Raji (cell line): ENCODE data around the gene SLC2A5.

Experiments used
- POLR2A ChIP-seq: IDR thresholded peaks from 2 replicates; pipeline ENCODE4 v1.6.1; 2011; ENCODE audit warnings: low read depth, low read length, control low read depth; ENCODE audit not compliant: insufficient read depth

SLC2A5 gene

DNA sequence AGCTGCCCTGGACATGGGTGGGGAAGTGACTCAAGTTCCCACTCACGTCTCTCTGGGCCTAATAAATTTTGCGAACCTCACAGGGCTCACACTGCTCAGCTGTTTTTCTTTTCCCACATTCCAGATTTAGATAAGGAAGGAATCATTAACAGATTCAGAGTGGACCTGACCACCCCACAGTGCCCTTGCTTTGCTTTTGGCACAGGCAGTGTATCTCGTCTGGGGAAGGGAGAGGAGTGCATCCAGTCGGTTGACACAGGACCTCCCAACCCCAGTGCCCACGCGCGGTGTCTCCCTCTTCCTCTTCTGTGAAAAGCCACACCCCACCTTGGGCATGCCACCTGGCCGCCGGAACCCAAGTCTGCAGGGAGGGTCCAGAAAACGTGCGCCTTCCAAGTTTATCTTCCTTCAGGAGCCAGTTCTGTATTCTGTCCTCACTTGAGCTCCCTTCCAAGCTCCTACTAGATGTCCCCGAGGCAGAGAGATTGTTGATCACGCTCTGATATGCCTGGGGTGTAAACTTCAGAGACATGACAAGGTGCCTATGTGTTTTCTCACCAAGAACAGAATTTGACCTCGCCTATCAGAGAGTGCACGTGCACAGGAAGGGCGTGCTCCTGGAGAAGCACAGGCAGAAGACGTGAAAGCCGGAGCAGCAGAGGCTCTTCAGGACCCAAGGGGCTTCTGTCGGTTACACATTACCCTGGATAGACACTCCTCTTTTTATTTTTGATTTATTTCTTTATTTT lies 9.5 kb upstream of the SLC2A5 start:
- TF ChIP-seq POLR2A, result 0 out of 2 replicates have a peak, but pooled peaks have one; percentile 21

DNA sequence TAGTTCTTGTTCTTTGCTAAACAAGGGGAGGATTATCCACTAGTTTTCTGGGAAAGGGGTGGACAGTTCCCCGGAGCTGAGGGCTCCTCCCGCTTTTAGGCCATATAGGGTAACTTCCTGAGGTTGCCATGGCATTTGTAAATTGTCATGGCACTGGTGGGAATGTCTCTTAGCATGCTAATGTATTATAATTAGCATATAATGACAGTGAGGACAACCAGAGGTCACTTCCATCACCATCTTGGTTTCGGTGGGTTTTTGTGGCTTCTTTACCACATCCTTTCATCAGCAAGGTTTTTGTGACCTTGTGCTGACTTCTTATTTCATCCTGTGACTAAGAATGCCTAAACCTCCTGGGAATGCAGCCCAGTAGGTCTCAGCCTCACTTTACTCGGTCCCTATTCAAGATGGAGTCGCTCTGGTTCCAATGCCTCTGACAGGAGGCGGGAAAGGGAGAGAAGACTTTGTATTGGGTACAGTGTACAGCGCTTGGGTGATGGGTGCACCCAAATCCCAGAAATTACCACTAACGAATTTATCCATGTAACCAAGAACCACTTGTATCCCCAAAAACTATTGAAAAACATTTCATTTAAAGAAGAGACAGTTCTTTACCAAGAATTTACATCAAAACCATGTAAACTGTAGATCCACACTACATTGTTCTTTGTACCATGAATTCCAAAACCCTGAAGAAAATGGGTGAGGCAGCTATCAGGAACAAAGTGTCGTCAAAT lies 8.7 kb upstream of the SLC2A5 start:
- TF ChIP-seq POLR2A, result no peak

DNA sequence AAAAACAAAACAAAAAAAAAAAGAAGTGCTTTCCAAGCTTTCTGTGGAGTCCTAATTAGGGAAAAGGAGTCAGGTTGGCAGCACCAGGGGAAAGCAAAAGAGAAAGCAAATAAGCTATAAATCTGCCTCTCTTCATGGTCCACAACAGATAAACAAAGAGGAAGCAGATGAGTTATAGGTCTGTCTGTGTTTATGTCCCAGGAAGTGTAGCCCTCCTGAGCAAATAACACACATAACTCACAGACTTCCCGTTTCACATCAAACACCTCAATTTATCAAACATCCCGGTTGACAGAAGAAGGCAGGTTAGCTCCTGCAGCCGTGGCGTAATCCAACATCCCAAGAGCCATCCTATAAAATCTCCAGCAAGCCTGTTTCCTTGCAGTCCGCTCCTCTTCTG lies 5.6 kb upstream of the SLC2A5 start:
- TF ChIP-seq POLR2A, result peak; percentile 65

DNA sequence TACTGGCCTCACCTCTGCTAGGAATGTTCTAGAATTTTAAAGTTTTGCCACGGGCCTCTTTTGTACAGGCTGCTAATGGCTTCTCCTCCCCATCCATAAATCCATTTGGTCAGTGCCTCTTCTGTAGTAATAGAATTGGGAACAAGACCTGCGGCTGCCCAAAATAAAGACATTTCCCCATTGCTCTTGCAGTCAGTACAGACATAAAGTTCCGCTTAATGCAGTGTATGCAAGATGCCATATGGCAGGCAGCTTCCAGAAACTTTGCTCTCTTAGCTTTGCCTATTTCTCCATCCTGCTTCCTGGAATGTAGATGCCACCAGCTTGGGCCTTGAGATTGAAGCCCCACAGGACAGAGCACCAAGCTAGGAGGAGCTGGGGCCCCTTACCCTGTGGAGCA lies 3.7 kb upstream of the SLC2A5 start:
- TF ChIP-seq POLR2A, result no peak

DNA sequence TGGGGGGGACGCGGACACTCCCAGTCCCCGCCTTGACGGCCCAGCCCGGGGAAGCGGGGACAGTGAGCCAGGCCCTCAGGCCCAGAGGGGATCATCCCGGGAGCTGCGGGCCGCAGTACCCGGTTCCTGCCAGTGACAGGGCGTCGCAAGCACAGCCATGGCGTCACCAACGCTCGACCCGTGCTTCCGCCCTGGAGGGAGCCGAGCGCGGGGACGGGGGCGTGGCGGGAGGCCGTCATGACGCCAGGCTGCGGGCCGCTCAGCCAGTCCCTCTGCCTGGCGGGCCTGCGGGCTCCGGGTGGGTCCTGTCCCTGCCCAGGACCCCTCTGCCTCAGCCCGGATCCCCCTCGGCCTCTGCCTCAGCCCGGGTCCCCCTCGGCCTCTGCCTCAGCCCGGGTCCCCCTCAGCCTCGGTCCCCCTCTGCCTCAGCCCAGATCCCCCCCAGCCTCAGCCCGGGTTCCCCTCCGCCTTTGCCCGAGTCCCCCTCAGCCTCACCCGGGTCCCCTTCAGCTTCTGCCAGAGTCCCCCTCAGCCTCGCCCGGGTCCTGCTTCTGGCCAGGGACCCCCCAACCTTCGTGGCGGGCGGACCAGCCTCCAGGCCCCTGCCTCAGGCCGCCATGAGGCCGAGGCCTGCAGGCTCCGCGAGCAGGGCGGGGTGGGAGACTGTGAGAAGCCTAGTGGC lies 2.3 kb upstream of the SLC2A5 start:
- TF ChIP-seq POLR2A, result no peak

DNA sequence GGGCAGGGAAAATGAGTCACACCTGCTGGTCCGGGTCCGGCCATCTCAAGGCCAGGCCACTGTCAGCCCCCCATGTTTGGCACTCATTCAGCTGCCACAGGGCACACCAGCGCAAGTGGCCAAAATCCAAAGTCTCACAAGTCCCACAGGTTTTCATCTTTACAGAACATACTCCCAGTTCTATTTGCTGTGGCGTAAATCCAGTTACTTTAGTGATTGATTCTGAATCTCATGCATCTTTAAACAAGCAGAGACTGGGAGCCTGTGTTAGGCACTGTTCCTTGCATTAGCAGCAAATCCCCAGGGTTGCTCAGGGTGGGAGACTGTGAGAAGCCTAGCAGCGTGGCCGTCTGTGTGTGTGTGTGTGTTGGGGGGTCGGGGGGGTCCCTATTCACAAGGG lies 1.1 kb upstream of the SLC2A5 start:
- no peak for TF ChIP-seq POLR2A

DNA sequence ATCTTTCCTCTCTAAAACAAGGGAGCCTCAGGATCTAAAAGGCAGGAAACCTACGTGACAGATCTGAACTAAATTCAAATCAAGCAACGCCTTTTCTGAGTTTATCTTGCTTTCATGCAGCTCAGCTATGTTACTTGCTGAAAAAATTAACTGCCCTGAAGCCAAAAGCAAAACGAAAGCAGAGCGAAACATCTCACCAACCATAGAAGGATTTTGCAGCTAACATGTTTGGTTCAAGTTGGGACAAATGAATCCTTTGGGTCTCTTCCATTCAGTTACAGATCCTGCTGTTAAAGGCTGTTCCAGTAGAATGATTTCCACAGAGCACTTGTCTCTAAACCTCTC lies 482 bp downstream of the SLC2A5 start:
- TF ChIP-seq POLR2A, result no peak

DNA sequence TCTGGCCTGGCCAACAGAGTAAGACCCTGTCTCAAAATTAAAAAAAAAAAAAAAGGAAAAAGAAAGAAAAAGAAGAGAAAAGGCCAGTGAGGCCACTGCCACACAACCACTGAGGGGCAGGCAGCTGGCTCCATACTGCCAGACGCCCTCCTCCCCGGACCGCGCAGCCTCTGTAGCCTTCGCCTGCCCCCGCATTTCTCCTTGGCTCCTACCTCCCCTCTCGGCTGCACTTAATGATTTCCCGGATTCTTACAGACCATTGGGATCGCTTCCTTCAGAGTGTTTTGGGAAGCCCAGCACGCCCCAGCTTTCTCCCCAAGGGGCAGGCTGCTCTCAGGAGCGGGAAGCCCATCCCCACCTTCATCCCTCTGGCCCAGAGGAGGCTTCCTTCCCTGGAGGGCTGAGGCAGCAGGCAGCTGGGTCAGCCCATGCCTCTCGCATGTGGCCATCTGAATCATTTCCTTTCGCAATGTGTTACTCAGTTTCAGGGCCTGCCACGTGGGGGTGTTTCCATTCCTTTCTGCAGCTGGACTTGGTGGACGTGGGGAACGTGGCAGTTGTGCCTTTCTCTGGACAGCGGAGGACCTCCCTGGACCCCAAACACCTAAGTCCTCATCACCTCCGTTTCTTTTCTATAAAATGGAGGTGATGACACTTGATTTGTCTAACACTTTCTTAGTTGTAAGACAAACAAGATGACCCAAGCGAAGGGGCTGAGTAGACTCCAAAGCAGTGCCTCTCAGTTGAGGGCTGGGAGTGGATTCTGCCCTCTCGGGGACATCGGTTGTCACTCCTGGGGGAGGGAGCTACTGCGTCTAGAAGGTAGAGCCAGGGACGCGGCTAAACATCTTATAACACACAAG lies 2.3 kb downstream of the SLC2A5 start:
- TF ChIP-seq POLR2A, result no peak

DNA sequence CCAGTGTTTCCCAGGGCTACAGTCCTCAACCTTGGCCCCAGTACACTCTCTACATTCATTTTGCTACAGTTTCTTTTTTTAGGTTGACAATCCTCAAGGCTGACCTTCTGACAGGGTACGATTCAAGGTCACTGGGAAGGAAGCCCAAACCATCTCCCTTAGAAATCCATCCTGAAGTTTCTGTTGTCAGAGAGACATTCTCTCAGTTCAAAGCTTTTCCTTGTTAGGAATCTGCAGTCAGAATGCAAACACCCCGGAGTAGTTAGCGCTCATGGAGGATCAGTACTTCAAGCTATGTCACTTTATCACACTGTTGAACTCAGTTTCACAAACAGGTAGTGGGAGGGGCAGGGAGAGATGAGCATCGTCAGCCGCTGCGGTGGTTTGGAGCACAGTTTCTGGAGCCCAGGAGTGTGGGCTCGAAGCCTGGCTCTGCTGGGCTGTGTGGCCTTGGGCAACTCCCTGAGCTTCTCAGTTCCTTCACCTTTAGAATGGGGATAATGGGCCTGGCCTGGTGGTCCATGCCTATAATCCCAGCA lies 4.2 kb downstream of the SLC2A5 start:
- TF ChIP-seq POLR2A, result no peak

DNA sequence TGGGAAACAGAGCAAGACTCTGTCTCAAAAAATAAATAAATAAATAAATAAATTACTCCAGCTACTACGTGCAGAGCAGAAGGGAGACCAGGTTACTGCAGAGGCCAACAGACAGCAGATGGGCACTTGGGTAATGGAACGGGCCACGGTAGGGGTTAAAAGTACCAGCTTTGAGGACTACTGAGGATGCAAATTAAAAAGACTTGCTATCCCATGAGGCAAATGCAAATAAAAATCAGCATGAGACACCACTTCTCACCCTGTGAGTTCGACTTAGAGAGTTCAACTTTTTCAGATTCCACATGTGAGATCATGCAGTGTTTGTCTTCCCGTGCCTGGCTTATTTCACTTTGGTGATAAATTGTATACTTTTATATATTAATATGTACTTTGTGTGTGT lies 6.6 kb downstream of the SLC2A5 start:
- peak; percentile 54 for TF ChIP-seq POLR2A

DNA sequence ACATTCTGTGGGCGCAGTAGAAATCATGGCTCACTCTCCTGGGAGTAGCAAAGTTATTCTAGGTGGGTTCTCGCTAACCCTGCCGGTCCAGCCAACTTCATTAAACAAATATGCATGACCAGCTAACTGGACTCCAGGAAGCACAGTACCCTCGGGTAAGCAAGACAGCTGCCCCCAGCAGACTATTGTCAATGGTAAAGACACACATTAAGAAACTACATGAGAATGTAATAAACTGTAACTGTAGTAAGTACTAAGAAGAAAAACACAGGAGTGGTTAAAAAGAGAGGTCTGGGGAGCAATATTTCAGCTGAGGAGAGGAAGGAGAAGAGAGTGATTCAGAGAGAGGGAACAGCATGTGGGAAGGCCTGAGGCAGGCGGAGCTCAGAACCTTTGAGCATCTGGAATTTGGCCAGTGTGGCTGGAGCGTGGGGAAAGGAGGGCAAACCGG lies 7.4 kb downstream of the SLC2A5 start:
- no peak for TF ChIP-seq POLR2A

DNA sequence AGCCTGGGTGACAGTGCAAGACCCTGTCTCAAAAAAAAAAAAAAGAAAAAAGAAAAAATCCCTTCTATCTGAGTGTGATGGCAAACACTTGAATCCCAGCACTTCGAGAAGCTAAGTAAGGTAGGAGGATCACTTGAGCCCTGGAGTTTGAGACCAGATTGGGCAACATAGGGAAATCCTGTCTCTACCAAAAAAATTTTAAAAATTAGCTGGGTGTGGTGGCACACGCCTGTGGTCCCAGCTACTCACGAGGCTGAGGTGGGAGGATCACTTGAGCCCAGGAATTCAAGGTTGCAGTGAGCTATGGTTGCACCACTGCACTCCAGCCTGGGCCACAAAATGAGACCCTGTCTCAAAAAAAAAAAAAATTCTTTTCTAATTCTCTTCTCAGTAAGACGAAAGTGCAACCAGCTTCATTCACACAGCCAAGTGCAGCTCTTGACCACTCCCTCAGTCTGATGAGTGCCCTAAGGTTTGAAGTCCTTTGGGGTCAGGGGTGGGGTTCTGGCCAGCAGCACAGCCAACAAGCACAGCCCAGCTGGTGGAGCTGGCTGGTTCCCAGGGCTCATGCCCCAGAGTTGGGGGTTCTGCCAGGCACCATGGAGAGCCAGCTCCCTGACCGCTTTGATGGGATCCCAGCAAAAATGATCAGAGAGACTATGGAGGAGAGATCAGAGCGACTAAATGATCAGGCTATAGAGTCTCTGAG lies 8.0 kb downstream of the SLC2A5 start:
- no peak for TF ChIP-seq POLR2A

DNA sequence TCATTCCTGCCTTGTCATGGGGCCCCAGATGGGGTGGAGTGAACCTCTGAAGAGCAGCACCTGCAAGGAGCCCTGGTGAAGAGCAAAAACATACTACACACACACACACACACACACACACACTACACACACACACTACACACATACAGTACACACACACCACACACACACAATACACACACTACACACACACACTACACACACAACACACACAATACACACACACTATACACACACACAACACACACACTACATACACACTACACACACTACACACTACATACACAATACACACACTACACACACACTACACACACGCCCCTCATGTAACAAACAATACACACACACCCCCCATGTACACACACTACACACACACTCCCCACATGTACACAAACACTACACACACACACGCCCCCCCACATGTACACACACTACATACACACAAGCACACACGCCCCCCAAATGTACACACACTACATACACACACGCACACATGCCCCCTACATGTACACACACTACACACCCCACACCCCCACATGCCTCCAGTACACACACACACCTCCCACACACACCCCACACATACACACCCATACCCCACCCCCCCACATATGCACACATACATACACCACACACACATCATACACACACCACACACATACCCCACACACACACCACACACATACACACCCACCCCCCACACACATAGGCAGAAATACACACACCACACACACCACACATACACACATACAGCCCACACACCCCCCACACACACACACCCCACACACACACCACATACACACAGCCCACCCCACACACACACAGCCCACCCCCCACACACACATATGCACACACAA lies 9.3 kb downstream of the SLC2A5 start:
- no peak for TF ChIP-seq POLR2A
